Measurements from ENCODE around the gene ABCB11. TPM values are rescaled to one million over a fixed set of nuclear protein-coding genes. Genes with fewer than 3 reads are reported as not detected.

The ABCB11 gene
- total and polyA plus RNA-seq, 10 of the 15 experiments (the other 5 are each of a cell fraction or from before 2014, with no cell fraction given): not detected

- no peak overlapping the region for H3K27ac ChIP-seq (ENCODE audit: control insufficient read depth, insufficient read depth)
- ChIA-PET CTCF (interaction anchor here (1.1 kb wide), 2 partner anchors 129 to 131 kb away, joined by 3 read pairs; no protein-coding TSS in a partner anchor), SMC1A (ENCODE audit: uncharacterized antibody, unreplicated experiment) (no interaction called here), RAD21 (ENCODE audit: unreplicated experiment) (no interaction called here), POLR2A (no interaction called here)
- no peak overlapping the region for H3K4me2 ChIP-seq (ENCODE audit: control insufficient read depth, insufficient read depth)
- H3K36me3 ChIP-seq (ENCODE audit: control insufficient read depth in 2 of 2, insufficient read depth in 2 of 2, low read length in 1 of 2): no peaks in the 10 kb centered on the region
- H4K20me1 ChIP-seq (ENCODE audit: control insufficient read depth, insufficient read depth): no peaks in the 10 kb centered on the region
- no TSS peak for BruUV-seq (replicated peaks)
- in situ Hi-C loops (cut with MboI) (no loop called here), intact Hi-C loops (cut with micrococcal nuclease; ENCODE audit: unreplicated experiment) (no loop called here)
- WGBS (ENCODE audit: insufficient coverage, insufficient replicate concordance, low lambda C conversion rate, missing lambda C conversion rate): 32% methylated on average over 8 of the region's 8 CpGs
- H3K4me3 ChIP-seq: no peak overlapping the region
- H3K79me2 ChIP-seq (ENCODE audit: control insufficient read depth, insufficient read depth, low read length): no peaks in the 10 kb centered on the region
- no peaks in the 10 kb centered on the region for H3K27me3 ChIP-seq (replicated peaks in 1 of 2; ENCODE audit: control insufficient read depth in 2 of 2, insufficient read depth in 2 of 2, low read length in 1 of 2)
- no peak overlapping the region for H2AFZ ChIP-seq (ENCODE audit: control insufficient read depth, low read depth, low read length)
- TF ChIP-seq NFXL1 (IDR thresholded peaks at IDR 0.05; ENCODE audit: borderline replicate concordance): no peak
- TF ChIP-seq YBX1 (IDR thresholded peaks at IDR 0.05): no peak
- no peak for TF ChIP-seq DPF2 (IDR thresholded peaks at IDR 0.05)
- TF ChIP-seq CBX5 (IDR thresholded peaks at IDR 0.05; ENCODE audit: low read depth): no peak
- TF ChIP-seq HDAC6 (IDR thresholded peaks at IDR 0.05; ENCODE audit: unreplicated experiment): no peak
- no peak for TF ChIP-seq E4F1 (IDR thresholded peaks at IDR 0.05; ENCODE audit: borderline replicate concordance, partially characterized antibody)
- no peak for TF ChIP-seq BCL3 (IDR thresholded peaks at IDR 0.05; ENCODE audit: borderline replicate concordance, insufficient read depth, low read depth, low read length, poor library complexity, severe bottlenecking)
- no peak for TF ChIP-seq CTCF (IDR thresholded peaks at IDR 0.05 in 2 of 3, conservative IDR thresholded peaks at IDR 0.05 in 1 of 3; ENCODE audit: control insufficient read depth in 2 of 3, extremely low read depth in 1 of 3, insufficient read depth in 1 of 3, low read depth in 3 of 3, low read length in 3 of 3)
- TF ChIP-seq LARP7 (IDR thresholded peaks at IDR 0.05): no peak
- TF ChIP-seq PML (IDR thresholded peaks at IDR 0.05; ENCODE audit: low read length): no peak
- no peak for TF ChIP-seq NBN (IDR thresholded peaks at IDR 0.05)
- TF ChIP-seq ZNF687 (IDR thresholded peaks at IDR 0.05): no peak
- TF ChIP-seq TAF1 (IDR thresholded peaks at IDR 0.05; ENCODE audit: borderline replicate concordance, low read depth, low read length): no peak
- TF ChIP-seq POLR2A (IDR thresholded peaks at IDR 0.05; ENCODE audit: low read depth, low read length): no peak
- H3K9me3 ChIP-seq (replicated peaks; ENCODE audit: control insufficient read depth, insufficient read depth, low read length): no peaks in the 10 kb centered on the region
- H3K4me1 ChIP-seq (ENCODE audit: control insufficient read depth, insufficient read depth, low read length): no peaks in the 10 kb centered on the region
- DNase-seq (ENCODE audit: low read depth, low spot score): no peak
- ATAC-seq: no peak
- H3K9ac ChIP-seq (ENCODE audit: control insufficient read depth, insufficient read depth, low read length): no peak overlapping the region
- FAIRE-seq: no peak
Observed at GRCh38 chr2:169010633-169011460, 20.3 kb downstream of the ABCB11 start.

Measured in GM12878 (cell line).